GM19468 (cell line): ENCODE data around the gene ARHGAP4.

Source experiments
- ATAC-seq: cut with Tn5 transposase; IDR thresholded peaks from one replicate; pipeline ENCODE4 v1.9.1; 2021; ENCODE audit warnings: mild to moderate bottlenecking, moderate library complexity, moderate number of reproducible peaks; ENCODE audit not compliant: unreplicated experiment; ENCODE audit errors: extremely low read depth

Gene ARHGAP4

GRCh38 chrX:153885208-153885787 lies 40.8 kb downstream of the ARHGAP4 start:
- ATAC-seq, result no peak

GRCh38 chrX:153884590-153884989 lies 41.5 kb downstream of the ARHGAP4 start:
- no peak for ATAC-seq

- no peak for ATAC-seq
Observed at GRCh38 chrX:153884136-153884535, 41.9 kb downstream of the ARHGAP4 start.

- no peak for ATAC-seq
Observed at GRCh38 chrX:153883163-153883843, 42.8 kb downstream of the ARHGAP4 start.

- ATAC-seq, result no peak
Observed at GRCh38 chrX:153882557-153882956, 43.5 kb downstream of the ARHGAP4 start.

- no peak for ATAC-seq
Observed at GRCh38 chrX:153882086-153882498, 44.0 kb downstream of the ARHGAP4 start.

GRCh38 chrX:153881281-153881680 lies 44.8 kb downstream of the ARHGAP4 start:
- ATAC-seq, result no peak

- ATAC-seq, result no peak
Observed at GRCh38 chrX:153880440-153880815, 45.6 kb downstream of the ARHGAP4 start.

GRCh38 chrX:153879741-153880439 lies 46.2 kb downstream of the ARHGAP4 start:
- ATAC-seq, result no peak

- ATAC-seq, result no peak
Observed at GRCh38 chrX:153878969-153879653, 47.0 kb downstream of the ARHGAP4 start.

- ATAC-seq, result no peak
Observed at GRCh38 chrX:153878345-153878744, 47.7 kb downstream of the ARHGAP4 start.

GRCh38 chrX:153877571-153878261 lies 48.3 kb downstream of the ARHGAP4 start:
- no peak for ATAC-seq

GRCh38 chrX:153876112-153876491 lies 50.0 kb downstream of the ARHGAP4 start:
- ATAC-seq, result no peak

- ATAC-seq, result no peak
Observed at GRCh38 chrX:153875391-153876111, 50.5 kb downstream of the ARHGAP4 start.

GRCh38 chrX:153874366-153875125 lies 51.5 kb downstream of the ARHGAP4 start:
- ATAC-seq, result no peak

- no peak for ATAC-seq
Observed at GRCh38 chrX:153874085-153874365, 52.0 kb downstream of the ARHGAP4 start.

GRCh38 chrX:153873282-153874084 lies 52.6 kb downstream of the ARHGAP4 start:
- ATAC-seq, result no peak
